Testis (tissue), 3 donors: ENCODE measurements around the gene FYN. TPM values are rescaled to one million over a fixed set of nuclear protein-coding genes. Genes with fewer than 3 reads are reported as not detected.

Source experiments
- DNase-seq: peaks from one replicate; pipeline ENCODE4 v3.0.0-alpha.2; 2019
- H3K27ac ChIP-seq, 2 donors: fragments of 200-600 bp; sonication (generic); one replicate each; pipeline ENCODE4 v1.5.1; 2019
- H3K27me3 ChIP-seq: fragments of 200-600 bp; sonication (generic); one replicate; pipeline ENCODE4 v1.5.1; 2019
- H3K36me3 ChIP-seq: fragments of 200-600 bp; sonication (generic); one replicate; pipeline ENCODE4 v1.5.1; 2017; ENCODE audit warnings: low read depth; ENCODE audit errors: missing control alignments
- H3K4me1 ChIP-seq: fragments of 200-600 bp; sonication (generic); one replicate; pipeline ENCODE4 v1.5.1; 2019
- H3K4me3 ChIP-seq, 2 donors: fragments of 200-600 bp; sonication (generic); one replicate each; pipeline ENCODE4 v1.5.1; 2017 to 2019
- H3K9me3 ChIP-seq: fragments of 200-600 bp; sonication (generic); one replicate; pipeline ENCODE4 v1.5.1; 2017
- CTCF ChIP-seq, 3 experiments: fragments of 450-650 bp in 2 of 3; fragments of 200-600 bp in 1 of 3; sonication (generic) in 1 of 3; IDR thresholded peaks; one replicate each; pipeline ENCODE4 v1.5.1; 2016 to 2019; ENCODE audit warnings: antibody characterized with exemption in 3 of 3, mild to moderate bottlenecking in 2 of 3, moderate library complexity in 1 of 3
- POLR2A ChIP-seq: fragments of 450-650 bp; IDR thresholded peaks from one replicate; pipeline ENCODE4 v1.6.1; 2017; ENCODE audit warnings: antibody characterized with exemption, mild to moderate bottlenecking, moderate library complexity
- WGBS, 2 donors: methylation state at CpG; one replicate each; pipeline ENCODE4 v1.1.5; 2018; 5-methylcytosine and 5-hydroxymethylcytosine counted together
- intact Hi-C: fragments of 100-400 bp; cut with DNase I; formaldehyde crosslinking; loops from one replicate; pipeline ENCODE4 v1.15.1; 2023; ENCODE audit warnings: low total_unique reads
- polyA plus RNA-seq: library from polyadenylated mRNA; stranded (reverse); fragments of 350-450 nt; fragmentation: Illumina TruSeq; extraction: RNeasy Lipid Tissue Mini Kit (QIAGEN cat#74804); gene quantifications from one replicate; pipeline ENCODE4 v1.2.3, GENCODE V29; 2014; ENCODE audit warnings: low read depth, low replicate concordance; ENCODE audit not compliant: insufficient read depth
- total RNA-seq, 2 donors: library from RNA; depleted of rRNA; stranded (reverse); fragments of >200 nt; gene quantifications; one replicate each; pipeline ENCODE4 v1.2.3, GENCODE V29; 2016

The FYN gene
- total and polyA plus RNA-seq, 3 donors from 2014 or later = 74.0 to 145 (median 104) TPM

- DNase-seq = no peak
- no peaks in the 10 kb centered on the region for H3K36me3 ChIP-seq
- H3K9me3 ChIP-seq = no peaks in the 10 kb centered on the region
- no peaks in the 10 kb centered on the region for H3K27me3 ChIP-seq
- intact Hi-C loops = no loop called here
- H3K27ac ChIP-seq = no peak overlapping the region
- H3K4me3 ChIP-seq = no peak overlapping the region
- 68 to 73% methylated on average over 11 of the region's 11 CpGs for WGBS, 2 donors
- TF ChIP-seq POLR2A = no peak
- TF ChIP-seq CTCF (IDR thresholded peaks at IDR 0.05) = no peak
- H3K4me1 ChIP-seq = peaks cover 12% of the 10 kb centered on the region
These were observed 92.1 kb downstream of the FYN start for GRCh38 chr6:111781041-111781708.

DNA sequence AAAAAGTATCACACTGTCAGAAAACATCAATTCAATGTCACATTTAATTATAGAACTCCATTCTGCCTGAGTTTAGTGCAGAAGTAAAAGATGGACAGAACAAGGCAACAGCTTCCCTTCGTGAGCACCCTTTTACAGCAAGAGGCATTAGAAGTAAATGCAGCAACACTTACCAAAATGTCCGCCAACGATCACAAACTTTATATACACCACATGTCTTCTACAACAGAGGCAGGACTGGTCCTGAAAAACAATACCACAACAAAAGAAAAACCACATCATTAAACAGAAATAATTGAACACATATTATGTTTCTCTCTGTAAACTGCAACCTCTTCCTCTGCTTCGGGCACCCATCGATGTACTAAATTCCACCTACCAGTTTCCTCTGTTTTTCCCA is 92.9 kb downstream of the FYN start:
- WGBS, 2 donors = 84 to 93% methylated on average over 5 of the region's 5 CpGs
- no peak overlapping the region for H3K27ac ChIP-seq
- no peak for TF ChIP-seq POLR2A
- TF ChIP-seq CTCF (IDR thresholded peaks at IDR 0.05) = no peak
- DNase-seq = no peak
- H3K27me3 ChIP-seq = no peaks in the 10 kb centered on the region
- intact Hi-C loops = no loop called here
- no peaks in the 10 kb centered on the region for H3K9me3 ChIP-seq
- no peak overlapping the region for H3K4me3 ChIP-seq
- H3K36me3 ChIP-seq = no peaks in the 10 kb centered on the region
- peaks cover 14% of the 10 kb centered on the region for H3K4me1 ChIP-seq

GRCh38 chr6:111779660-111780059 is 93.6 kb downstream of the FYN start:
- Histone ChIP-seq H3K4me3 (no peak overlapping the region), H3K9me3 (no peaks in the 10 kb centered on the region), H3K27ac (no peak overlapping the region), H3K27me3 (no peaks in the 10 kb centered on the region), H3K4me1 (peaks cover 14% of the 10 kb centered on the region), H3K36me3 (no peaks in the 10 kb centered on the region)
- no peak for TF ChIP-seq CTCF (IDR thresholded peaks at IDR 0.05)
- no peak for TF ChIP-seq POLR2A
- WGBS, 2 donors = 94 to 95% methylated on average over 2 of the region's 2 CpGs
- no peak for DNase-seq
- intact Hi-C loops = no loop called here

DNA sequence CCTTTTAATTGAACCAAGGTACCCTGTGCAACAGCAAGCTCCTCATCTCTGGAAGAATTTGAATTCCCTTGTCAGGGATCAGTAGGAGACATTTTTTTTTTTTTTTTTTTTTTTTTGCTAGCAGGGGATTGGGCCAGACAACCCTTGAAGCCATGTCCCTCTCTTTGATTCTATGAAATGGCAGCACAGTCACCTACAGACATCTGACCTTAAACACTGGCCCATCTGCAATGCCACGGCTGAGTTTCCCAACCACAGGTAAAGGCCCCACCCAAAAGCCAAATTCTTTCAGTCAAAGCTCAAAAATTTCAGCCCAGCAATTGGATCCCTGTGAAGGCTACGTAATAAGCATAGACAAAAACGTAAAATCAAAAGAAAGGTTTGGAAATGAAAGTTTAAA is 94.2 kb downstream of the FYN start:
- 94% methylated on average over 3 of the region's 3 CpGs for WGBS, 2 donors
- no peaks in the 10 kb centered on the region for H3K36me3 ChIP-seq
- H3K4me3 ChIP-seq = no peak overlapping the region
- intact Hi-C loops = no loop called here
- no peak for DNase-seq
- TF ChIP-seq POLR2A = no peak
- no peak for TF ChIP-seq CTCF (IDR thresholded peaks at IDR 0.05)
- no peak overlapping the region for H3K27ac ChIP-seq
- peaks cover 9% of the 10 kb centered on the region for H3K4me1 ChIP-seq
- H3K27me3 ChIP-seq = no peaks in the 10 kb centered on the region
- no peaks in the 10 kb centered on the region for H3K9me3 ChIP-seq

DNA sequence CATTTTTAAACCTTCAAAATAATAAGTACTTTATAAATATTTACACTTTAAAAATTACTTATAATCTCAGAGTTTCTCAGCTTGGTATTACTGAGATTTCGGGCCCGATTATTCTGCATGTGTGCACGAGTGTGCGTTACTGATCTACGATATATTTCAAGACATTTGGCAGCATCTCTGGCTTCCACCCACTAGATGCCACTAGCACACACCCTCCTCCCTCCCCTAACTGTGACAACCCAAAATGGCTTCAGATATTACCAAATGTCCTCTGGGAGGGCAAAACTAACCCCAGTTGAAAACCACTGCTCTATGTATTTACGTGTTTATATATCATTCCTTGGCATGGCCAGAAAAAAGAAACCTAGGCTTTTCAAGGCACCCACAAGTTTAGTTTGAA is 95.9 kb downstream of the FYN start:
- Histone ChIP-seq H3K27me3 (no peaks in the 10 kb centered on the region), H3K9me3 (no peaks in the 10 kb centered on the region), H3K4me3 (no peak overlapping the region), H3K27ac (no peak overlapping the region), H3K4me1 (peaks cover 9% of the 10 kb centered on the region), H3K36me3 (no peaks in the 10 kb centered on the region)
- TF ChIP-seq CTCF (IDR thresholded peaks at IDR 0.05) = no peak
- no peak for TF ChIP-seq POLR2A
- no peak for DNase-seq
- WGBS, 2 donors = 87 to 95% methylated on average over 6 of the region's 6 CpGs
- intact Hi-C loops = no loop called here
